ENCODE results near the gene CBLB. TPM values are rescaled to one million over a fixed set of nuclear protein-coding genes. Genes with fewer than 3 reads are reported as not detected.
A peak's percentile ranks its signal among the peaks of the same experiment; 100 is the strongest.

CBLB gene
- total and polyA plus RNA-seq, 2 experiments from 2014 or later: 20.5 to 47.7 TPM

DNA sequence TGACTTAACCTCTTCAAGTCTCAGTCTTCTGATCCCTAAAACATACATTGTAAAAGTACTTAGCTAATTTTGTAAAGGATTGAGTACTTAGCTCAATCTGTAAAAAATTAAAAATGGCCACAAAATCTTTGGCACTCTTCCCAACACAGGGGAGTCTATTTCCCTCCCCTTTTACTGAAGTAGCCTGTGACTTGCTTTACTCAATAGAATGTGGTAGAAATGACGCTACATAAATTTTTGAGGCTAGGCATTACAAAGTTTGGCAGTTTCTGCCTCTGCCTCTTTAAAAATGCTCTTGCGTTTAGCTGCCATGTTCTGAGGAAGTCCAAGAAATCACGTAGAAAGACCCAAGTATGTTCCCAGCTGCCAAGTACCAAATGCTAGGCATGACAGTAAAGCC, 80.2 kb downstream of the CBLB start:
- Histone ChIP-seq H3K27ac (ENCODE audit: low read depth) (no peak overlapping the region), H3K4me1 (ENCODE audit: insufficient read depth) (peaks cover 26% of the 10 kb centered on the region), H3F3A (replicated peaks; ENCODE audit: low read depth) (no peaks in the 10 kb centered on the region), H3K4me2 (no peak overlapping the region), H3K27me3 (ENCODE audit: insufficient read depth) (no peaks in the 10 kb centered on the region), H4K20me1 (replicated peaks; ENCODE audit: insufficient read depth) (no peaks in the 10 kb centered on the region), H3K36me3 (ENCODE audit: insufficient read depth) (no peaks in the 10 kb centered on the region), H2AFZ (no peak overlapping the region), H3K9me2 (ENCODE audit: insufficient read depth) (no peaks in the 10 kb centered on the region), H3K4me3 (no peak overlapping the region), H3K79me2 (replicated peaks; ENCODE audit: insufficient read depth) (peaks cover 51% of the 10 kb centered on the region)
- ATAC-seq (no peak), DNase-seq (ENCODE audit: low spot score) (no peak)
- H3K4me1 Mint-ChIP-seq: peaks cover 42% of the 10 kb centered on the region
- H3K36me3 Mint-ChIP-seq (ENCODE audit: low read depth): no peaks in the 10 kb centered on the region
- no peak overlapping the region for H3K4me3 Mint-ChIP-seq
- H3K27me3 Mint-ChIP-seq (ENCODE audit: insufficient read depth, low read depth, poor library complexity): no peaks in the 10 kb centered on the region
- H3K27ac Mint-ChIP-seq: no peak overlapping the region
- H3K9me3 Mint-ChIP-seq: no peaks in the 10 kb centered on the region
- TF ChIP-seq STAT1 (IDR thresholded peaks at IDR 0.05; ENCODE audit: unreplicated experiment): no peak
- no peak for TF ChIP-seq NANOG (IDR thresholded peaks at IDR 0.05; ENCODE audit: borderline replicate concordance)
- no peak for TF ChIP-seq CREB1 (CRISPR knock-in tag; IDR thresholded peaks at IDR 0.05; ENCODE audit: low read depth)
- TF ChIP-seq ZNF114 (CRISPR knock-in tag; IDR thresholded peaks at IDR 0.05): no peak

DNA sequence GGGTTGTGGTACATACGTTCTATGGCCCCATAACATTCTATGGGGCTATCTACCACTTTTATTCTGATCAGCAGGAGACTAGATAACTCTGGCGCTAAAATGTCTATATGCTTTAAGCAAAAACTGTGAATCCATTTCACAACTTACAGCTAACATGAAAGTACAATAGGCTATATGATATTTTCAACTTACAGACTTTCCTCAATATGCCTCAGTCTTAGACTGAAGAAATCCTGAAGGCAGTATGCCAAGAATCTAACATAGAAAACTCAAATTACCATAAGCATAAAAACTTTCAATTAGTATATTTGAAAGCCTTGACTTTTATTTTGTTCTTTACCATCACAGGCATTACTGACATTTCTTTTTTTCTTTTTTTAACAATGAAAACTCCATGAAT, 81.4 kb downstream of the CBLB start:
- H3K79me2 ChIP-seq (replicated peaks; ENCODE audit: insufficient read depth): peaks cover 41% of the 10 kb centered on the region
- H3K27ac Mint-ChIP-seq: 0 out of 2 replicates have a peak overlapping the region, but pooled peaks have one; percentile 23
- peaks cover 34% of the 10 kb centered on the region for H3K4me1 Mint-ChIP-seq
- ATAC-seq (no peak), DNase-seq (ENCODE audit: low spot score) (no peak)
- H3K36me3 Mint-ChIP-seq (ENCODE audit: low read depth): no peaks in the 10 kb centered on the region
- H3K4me1 ChIP-seq (ENCODE audit: insufficient read depth): peaks cover 15% of the 10 kb centered on the region; the same call in 1 of the 2 replicates
- no peak overlapping the region for H2AFZ ChIP-seq
- no peak overlapping the region for H3K4me3 Mint-ChIP-seq
- H3K4me3 ChIP-seq: no peak overlapping the region
- no peak overlapping the region for H3K27ac ChIP-seq (ENCODE audit: low read depth)
- no peaks in the 10 kb centered on the region for H3K27me3 Mint-ChIP-seq (ENCODE audit: insufficient read depth, low read depth, poor library complexity)
- no peaks in the 10 kb centered on the region for H4K20me1 ChIP-seq (replicated peaks; ENCODE audit: insufficient read depth)
- H3K9me2 ChIP-seq (ENCODE audit: insufficient read depth): no peaks in the 10 kb centered on the region
- no peaks in the 10 kb centered on the region for H3K9me3 Mint-ChIP-seq
- no peaks in the 10 kb centered on the region for H3F3A ChIP-seq (replicated peaks; ENCODE audit: low read depth)
- TF ChIP-seq NANOG (IDR thresholded peaks at IDR 0.05; ENCODE audit: borderline replicate concordance): no peak
- TF ChIP-seq EZH2 (IDR thresholded peaks at IDR 0.05; ENCODE audit: low read depth, unreplicated experiment): no peak
- no peak for TF ChIP-seq ZNF114 (CRISPR knock-in tag; IDR thresholded peaks at IDR 0.05)
- TF ChIP-seq, protein P1, sequence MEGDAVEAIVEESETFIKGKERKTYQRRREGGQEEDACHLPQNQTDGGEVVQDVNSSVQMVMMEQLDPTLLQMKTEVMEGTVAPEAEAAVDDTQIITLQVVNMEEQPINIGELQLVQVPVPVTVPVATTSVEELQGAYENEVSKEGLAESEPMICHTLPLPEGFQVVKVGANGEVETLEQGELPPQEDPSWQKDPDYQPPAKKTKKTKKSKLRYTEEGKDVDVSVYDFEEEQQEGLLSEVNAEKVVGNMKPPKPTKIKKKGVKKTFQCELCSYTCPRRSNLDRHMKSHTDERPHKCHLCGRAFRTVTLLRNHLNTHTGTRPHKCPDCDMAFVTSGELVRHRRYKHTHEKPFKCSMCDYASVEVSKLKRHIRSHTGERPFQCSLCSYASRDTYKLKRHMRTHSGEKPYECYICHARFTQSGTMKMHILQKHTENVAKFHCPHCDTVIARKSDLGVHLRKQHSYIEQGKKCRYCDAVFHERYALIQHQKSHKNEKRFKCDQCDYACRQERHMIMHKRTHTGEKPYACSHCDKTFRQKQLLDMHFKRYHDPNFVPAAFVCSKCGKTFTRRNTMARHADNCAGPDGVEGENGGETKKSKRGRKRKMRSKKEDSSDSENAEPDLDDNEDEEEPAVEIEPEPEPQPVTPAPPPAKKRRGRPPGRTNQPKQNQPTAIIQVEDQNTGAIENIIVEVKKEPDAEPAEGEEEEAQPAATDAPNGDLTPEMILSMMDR (conservative IDR thresholded peaks at IDR 0.05; ENCODE audit: low read depth in 2 of 2): no peak
- TF ChIP-seq, protein P2, sequence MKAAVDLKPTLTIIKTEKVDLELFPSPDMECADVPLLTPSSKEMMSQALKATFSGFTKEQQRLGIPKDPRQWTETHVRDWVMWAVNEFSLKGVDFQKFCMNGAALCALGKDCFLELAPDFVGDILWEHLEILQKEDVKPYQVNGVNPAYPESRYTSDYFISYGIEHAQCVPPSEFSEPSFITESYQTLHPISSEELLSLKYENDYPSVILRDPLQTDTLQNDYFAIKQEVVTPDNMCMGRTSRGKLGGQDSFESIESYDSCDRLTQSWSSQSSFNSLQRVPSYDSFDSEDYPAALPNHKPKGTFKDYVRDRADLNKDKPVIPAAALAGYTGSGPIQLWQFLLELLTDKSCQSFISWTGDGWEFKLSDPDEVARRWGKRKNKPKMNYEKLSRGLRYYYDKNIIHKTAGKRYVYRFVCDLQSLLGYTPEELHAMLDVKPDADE (IDR thresholded peaks at IDR 0.05): no peak
- no peak for TF ChIP-seq EZH2phosphoT487 (IDR thresholded peaks at IDR 0.05; ENCODE audit: unreplicated experiment)
- H3K36me3 ChIP-seq (ENCODE audit: insufficient read depth): no peaks in the 10 kb centered on the region
- no peak overlapping the region for H3K4me2 ChIP-seq
- H3K27me3 ChIP-seq (ENCODE audit: insufficient read depth): no peaks in the 10 kb centered on the region

Data from GM23338 (cell line).